Measurements from ENCODE around the gene FLCN.
"Not testable (repeated sequence)": the region's sequence is repeated elsewhere in the genome, so short reads cannot be mapped to it uniquely, and the experiment has no call there.

FLCN gene

DNA sequence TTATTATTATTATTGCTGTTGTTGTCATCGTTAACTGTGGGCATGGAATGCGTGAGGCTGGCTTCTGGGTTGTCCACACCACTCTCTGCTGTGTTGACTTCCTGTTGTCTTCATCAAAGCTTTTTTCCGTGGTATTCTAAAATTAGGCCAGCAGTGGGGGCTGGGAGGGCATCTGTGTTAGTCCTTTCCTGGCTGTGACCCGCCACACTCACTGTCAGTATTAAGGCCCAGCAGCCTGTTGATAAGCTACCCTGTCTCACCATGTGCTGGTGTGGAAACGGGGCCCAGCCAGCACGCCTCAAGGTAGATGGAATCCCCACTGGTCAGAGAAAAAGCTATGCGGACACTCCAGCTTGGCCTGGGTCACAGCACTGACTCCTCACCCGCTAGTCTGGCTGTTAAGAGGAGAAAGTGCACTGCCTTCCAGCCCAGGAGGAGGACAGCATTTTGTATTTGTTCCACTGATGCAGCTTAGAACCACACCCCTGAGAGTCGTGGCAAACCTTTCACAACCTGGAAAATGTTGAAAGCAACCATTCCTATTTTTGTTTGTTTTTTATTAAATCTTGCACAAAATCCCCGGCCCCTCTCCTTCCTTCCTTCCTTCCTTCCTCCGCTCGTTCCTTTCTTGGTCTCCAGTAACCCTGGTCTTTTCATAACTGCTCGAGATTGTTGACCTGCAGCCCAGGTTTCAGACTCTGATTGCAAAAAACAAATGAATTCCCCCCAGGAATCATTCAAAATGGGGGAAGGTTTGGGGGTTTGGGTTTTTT lies 51.8 kb downstream of the FLCN start:
- DNase-seq, result not testable (repeated sequence)

GRCh38 chr17:17183744-17184143 lies 53.2 kb downstream of the FLCN start:
- no peak for DNase-seq

- no peak for DNase-seq
Observed at GRCh38 chr17:17182598-17183136, 54.3 kb downstream of the FLCN start.

- no peak for DNase-seq
Observed at GRCh38 chr17:17181666-17182597, 55.0 kb downstream of the FLCN start.

DNA sequence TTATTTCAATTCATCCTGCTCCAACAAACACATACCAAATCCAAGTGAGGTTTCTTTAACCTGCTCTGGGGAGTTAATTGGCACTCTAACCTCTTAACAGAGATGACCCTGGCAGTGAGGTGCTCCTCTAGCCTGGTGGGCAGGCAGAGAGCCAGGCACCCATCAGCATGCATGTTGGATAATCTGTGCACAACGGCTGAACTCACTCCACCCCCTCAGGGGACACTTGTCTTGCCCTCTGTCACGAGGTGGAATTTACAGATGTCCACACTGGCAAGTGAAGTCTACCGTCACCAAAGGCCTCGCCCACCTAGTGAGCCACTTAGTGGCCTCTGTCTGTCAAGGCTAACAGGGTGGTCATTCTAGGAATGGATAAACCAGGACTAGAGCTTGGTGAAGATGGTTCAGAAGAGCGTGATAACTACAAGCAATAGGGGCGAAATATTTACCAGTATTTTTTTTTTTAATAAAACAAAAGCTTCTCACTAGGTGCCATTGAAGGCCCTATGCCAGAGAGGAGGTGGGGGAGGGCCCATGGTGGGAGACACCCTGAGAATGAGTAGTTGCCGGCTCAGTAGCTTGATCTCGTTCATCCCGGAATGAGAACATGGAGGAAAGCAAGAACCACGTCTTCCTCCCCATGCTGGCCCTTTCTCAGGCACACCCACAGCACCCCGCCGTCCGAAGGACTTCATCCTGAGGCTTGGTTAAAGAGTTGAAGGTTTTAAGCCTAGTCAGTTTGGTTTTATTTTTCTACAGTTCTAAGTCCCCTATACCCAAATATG lies 56.0 kb downstream of the FLCN start:
- no peak for DNase-seq

- DNase-seq, result no peak
Observed at GRCh38 chr17:17180141-17180603, 56.8 kb downstream of the FLCN start.

- DNase-seq, result no peak
Observed at GRCh38 chr17:17179371-17179827, 57.6 kb downstream of the FLCN start.

DNA sequence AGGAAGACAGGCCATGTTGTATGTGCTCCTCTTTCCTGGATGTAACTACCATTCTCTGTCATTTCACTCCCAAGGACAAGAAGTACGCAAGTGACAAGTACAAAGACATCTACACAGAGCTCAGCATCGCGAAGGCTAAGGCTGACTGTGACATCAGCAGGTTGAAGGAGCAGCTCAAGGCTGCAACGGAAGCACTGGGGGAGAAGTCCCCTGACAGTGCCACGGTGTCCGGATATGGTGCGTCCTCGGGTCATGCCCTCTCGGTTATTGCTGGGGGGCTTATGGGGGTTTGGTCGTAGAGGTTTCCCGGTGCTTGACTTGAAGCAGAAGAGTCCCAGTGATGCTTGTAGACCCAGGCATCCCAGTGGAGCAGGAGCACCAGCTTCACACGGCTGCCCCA lies 59.8 kb downstream of the FLCN start:
- no peak for DNase-seq

DNA sequence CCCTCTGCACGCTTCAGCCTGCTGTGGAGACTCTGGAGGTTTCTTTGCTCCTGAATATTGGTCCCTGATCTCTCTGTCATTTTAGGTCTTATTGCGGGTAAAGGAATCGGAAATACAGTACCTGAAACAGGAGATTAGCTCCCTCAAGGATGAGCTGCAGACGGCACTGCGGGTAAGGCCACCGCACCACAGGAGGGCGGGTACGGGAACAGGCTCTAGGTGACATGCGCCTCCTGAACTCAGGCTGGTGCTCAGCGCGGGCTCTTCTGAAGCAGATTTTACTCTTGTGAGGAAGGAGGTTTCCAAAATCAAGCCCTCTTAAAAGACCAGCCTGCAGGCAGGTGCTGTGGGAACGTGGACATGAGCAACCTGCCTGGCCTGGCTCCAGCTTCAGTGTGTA lies 60.6 kb downstream of the FLCN start:
- DNase-seq, result no peak

- DNase-seq, result no peak
Observed at GRCh38 chr17:17175917-17176316, 61.1 kb downstream of the FLCN start.

DNA sequence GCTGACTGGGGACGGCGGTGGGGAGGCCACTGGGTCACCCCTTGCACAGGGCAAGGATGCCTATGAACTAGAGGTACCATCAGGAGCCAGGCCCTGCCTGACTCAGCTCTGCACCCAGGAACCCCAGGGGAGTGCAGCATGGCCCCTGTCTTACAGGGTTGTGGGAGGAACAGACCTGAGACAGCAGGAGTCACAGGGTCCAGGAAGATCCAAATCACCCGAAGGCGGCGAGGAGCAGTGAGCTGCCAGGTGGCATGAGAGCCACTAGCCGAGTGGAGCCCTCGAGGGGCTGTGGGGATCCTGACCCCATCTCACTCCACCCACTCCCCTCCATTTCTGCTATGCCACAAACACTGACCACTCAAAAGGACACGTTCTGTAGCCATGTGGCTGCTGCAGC lies 61.6 kb downstream of the FLCN start:
- DNase-seq, result no peak

- DNase-seq, result no peak
Observed at GRCh38 chr17:17173921-17174320, 63.0 kb downstream of the FLCN start.

GRCh38 chr17:17172990-17173389 lies 64.0 kb downstream of the FLCN start:
- DNase-seq, result no peak

DNA sequence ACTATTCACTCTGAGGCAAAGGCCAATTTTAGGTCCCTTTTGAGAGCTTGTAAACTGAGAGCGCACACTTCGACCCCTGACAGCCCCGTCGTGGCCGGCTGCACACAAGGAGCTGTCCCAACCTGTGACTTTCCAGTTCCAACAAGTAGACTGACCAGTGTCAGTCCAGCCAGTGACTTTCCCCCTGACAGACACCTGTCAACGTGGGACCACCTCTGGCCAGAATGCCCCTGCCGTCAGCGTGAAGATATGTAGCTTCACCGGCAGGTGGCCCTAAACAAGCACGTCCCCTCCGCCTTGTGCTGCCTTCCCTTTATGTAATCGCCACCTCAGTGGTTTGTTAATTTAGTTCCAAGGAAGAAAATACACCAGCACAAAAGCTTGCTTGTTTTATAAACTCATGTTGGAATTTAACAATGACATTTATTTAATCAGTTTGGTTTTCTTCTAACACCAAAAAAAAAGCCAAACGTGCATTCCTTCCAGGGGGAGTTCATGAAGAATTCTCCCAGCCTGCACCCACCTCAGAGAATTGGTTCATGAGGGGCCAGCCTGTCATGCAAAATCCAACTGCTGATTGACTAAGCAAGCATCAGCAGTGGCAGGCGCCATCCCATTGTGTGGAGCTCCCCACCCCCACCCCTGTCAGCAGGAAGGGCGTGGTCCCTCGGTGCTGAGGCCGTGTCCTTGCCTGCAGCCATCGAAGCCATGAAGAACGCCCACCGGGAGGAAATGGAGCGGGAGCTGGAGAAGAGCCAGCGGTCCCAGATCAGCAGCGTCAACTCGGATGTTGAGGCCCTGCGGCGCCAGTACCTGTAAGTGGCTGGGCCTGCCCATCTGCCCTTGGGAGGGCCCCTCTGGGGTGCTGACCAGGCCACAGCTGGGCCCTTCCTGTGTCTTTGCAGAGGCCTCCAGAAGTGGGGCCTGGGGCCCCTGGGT lies 64.7 kb downstream of the FLCN start:
- DNase-seq, result no peak

GRCh38 chr17:17171186-17171585 lies 65.8 kb downstream of the FLCN start:
- no peak for DNase-seq

GRCh38 chr17:17170346-17170985 lies 66.5 kb downstream of the FLCN start:
- no peak for DNase-seq

GRCh38 chr17:17169396-17169795 lies 67.6 kb downstream of the FLCN start:
- no peak for DNase-seq

DNA sequence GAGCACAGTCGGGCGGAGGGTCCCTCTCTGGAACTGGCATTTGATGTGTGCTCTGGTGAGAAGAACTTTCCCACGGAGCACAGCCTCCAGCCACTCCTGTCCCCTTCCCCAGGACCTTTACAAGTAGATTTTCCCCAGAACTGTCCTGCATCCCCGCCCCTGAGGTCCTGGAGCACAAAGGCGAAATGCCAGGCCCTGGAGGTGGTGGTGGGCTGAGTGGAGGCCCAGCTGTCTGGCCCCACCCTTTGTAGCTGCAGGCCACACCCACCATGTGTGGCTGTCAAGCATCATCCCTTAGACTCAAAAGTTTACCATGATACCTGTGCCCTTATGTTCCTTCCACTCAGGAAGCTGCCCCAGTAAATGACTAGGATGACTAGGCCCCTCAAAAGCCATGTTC lies 68.6 kb downstream of the FLCN start:
- no peak for DNase-seq

DNA sequence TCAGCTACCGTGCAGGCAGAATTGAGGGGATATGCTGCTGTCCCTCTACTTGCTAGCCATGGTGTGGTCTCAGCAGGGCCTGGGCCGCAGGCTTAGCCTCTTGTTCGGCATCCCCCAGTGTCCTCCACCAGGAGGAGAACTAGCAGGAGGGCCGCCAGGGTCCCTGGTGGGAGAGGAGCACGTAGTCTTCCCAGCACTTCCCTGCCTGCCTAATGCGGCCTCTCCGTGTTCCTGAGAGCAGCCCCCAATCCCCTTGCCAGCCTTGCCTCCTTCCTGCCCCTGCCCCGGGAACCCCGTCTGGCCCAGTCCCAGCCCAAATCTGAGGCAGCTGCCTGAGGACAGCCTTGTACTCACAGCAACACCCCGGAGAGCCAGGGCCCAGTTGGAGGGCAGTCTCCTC lies 69.0 kb downstream of the FLCN start:
- no peak for DNase-seq

DNA sequence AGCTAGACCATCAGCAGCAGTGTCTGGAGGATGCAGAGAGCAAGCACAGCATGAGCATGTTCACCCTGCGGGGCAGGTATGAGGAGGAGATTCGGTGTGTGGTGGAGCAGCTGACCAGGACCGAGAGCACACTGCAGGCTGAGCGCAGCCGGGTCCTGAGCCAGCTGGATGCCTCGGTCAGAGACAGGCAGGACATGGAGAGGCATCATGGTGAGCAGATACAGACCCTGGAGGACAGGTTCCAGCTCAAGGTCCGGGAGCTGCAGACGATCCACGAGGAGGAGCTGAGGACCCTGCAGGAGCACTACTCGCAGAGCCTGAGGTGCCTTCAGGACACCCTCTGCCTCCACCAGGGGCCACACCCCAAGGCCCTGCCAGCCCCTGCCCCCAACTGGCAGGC lies 69.6 kb downstream of the FLCN start:
- DNase-seq, result no peak

DNA sequence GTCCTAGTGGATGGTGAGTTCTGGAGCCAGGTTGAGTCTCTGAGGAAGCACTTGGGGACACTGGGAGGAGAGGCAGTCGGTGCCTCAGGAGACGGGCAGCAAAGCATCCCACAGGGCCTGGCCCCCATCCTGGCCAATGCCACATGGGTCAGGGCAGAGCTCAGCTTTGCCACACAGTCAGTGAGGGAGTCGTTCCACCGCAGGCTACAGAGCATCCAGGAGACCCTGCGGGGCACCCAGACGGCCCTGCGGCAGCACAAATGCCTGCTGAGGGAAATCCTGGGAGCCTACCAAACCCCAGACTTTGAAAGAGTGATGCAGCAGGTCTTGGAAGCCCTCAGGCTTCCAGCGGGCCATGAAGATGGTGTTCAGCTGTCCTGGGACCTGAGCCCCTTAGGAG lies 70.5 kb downstream of the FLCN start:
- no peak for DNase-seq
